ES-I3 (cell line): ENCODE results near the gene NECAB3.

ENCODE experiments used
- H3K36me3 ChIP-seq: 2 replicates; pipeline ENCODE4 v1.6.1; 2013; ENCODE audit warnings: mild to moderate bottlenecking, low read length, control low read depth, moderate library complexity; ENCODE audit not compliant: insufficient read depth
- H3K4me1 ChIP-seq: 2 replicates; pipeline ENCODE4 v1.6.1; 2013; ENCODE audit warnings: mild to moderate bottlenecking, control low read depth, low read length; ENCODE audit not compliant: insufficient read depth
- H3K9ac ChIP-seq: 2 replicates; pipeline ENCODE4 v1.6.1; 2013; ENCODE audit warnings: low read depth, mild to moderate bottlenecking, low read length, moderate library complexity
- H3K9me3 ChIP-seq: 2 replicates; pipeline ENCODE4 v1.6.1; 2013; ENCODE audit warnings: mild to moderate bottlenecking, low read length, moderate library complexity; ENCODE audit not compliant: control insufficient read depth, insufficient read depth

NECAB3 gene, protein sequence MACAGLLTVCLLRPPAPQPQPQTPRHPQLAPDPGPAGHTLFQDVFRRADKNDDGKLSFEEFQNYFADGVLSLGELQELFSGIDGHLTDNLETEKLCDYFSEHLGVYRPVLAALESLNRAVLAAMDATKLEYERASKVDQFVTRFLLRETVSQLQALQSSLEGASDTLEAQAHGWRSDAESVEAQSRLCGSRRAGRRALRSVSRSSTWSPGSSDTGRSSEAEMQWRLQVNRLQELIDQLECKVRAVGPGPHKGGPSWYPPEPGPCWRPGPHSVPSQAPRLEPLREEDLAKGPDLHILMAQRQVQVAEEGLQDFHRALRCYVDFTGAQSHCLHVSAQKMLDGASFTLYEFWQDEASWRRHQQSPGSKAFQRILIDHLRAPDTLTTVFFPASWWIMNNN

DNA sequence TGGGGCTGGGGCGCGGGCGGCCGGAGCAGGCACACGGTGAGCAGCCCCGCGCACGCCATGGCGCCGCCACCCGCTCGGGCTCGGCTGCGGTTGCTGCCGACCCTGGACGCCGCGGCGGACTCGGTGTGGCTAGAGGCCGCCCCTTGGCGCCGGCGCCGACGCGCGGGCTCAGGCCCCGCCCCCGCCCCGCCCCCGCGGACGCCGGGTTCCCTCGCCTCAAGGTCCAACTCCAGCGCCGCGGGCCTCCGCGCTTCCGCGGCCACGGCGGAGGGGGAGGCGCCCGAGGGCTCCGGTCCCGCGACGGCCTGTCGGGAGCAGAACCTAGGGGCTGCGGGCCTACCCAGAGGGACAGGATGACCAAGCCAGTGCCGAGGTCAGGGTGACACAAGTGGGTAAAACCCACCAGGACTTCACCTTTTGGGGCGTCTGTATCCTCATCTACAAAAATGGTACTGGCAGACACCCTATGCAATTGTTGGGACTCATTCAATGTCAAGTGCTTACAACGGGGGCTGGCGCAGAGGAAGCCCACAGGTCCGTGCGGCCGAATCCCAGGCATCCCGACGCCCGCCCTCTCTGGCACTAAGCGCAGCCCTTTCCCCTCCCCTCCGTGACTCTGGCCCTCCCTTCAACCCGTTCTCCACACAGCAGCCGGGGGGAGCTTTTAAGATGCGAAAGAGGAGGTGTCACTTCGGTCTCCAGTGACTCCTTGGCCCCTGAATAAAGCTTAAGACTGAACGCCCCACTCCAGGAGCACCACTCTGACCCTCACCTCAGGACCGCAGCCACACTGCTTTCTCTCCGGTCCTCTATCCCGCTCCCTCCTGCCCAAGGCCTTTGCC lies at the start of gene NECAB3:
Gene NECAB3 (minus strand): TSS at position 135 of the 842 bp plus-strand sequence. CDS start 76 bp downstream, at position 59.
- H3K36me3 ChIP-seq: peaks cover 11% of the 10 kb centered on the region
- H3K9ac ChIP-seq: peak within 1 kb of the TSS; percentile 71
- H3K4me1 ChIP-seq: peaks cover 19% of the 10 kb centered on the region
- H3K9me3 ChIP-seq: no peaks in the 10 kb centered on the region

DNA sequence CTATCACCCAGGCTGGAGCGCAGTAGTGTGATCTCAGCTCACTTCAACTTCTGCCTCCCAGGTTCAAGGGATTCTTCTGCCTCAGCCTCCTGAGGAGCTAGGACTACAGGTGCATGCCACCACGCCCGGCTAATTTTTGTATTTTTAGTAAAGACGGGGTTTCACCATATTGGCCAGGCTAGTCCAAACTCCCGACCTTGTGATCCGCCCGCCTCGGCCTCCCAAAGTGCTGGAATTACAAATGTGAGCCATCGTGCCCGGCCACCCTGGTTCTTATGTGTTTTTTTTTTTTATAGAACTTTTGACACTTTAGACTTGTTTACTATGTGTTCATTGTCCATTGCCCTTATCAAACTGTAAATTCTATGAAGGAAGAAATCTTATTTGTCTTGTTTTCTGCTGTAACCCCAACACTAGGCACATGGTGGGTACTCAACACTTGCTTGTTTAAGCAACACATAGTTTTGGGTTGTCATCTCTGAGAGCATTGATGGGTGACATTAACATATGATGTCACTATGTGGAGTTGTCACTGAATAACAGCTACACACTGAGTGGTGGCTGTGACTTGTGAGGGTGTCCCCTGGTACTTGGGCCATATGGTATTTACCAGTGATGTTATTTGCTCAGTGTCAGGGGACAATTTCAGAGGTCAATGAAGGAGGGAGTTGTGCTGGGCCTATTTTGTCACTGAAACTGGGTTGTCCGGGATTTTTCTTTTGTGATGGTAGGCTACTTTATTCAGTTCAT lies 47.3 kb upstream of the NECAB3 start:
- Histone ChIP-seq H3K9ac (no peak overlapping the region), H3K4me1 (no peaks in the 10 kb centered on the region), H3K36me3 (no peaks in the 10 kb centered on the region), H3K9me3 (no peaks in the 10 kb centered on the region)

- Histone ChIP-seq H3K36me3 (no peaks in the 10 kb centered on the region), H3K4me1 (no peaks in the 10 kb centered on the region), H3K9me3 (no peaks in the 10 kb centered on the region), H3K9ac (peak within 1 kb of the TSS; percentile 32)
Measured at GRCh38 chr20:33719989-33720709, 45.9 kb upstream of the NECAB3 start, which contains the start of gene PXMP4. Gene PXMP4, minus strand, starts transcription at chr20:33720310. Its CDS starts 103 bp downstream, at chr20:33720207.

- no peaks in the 10 kb centered on the region for H3K4me1 ChIP-seq
- no peaks in the 10 kb centered on the region for H3K36me3 ChIP-seq
- peak overlapping the region; percentile 32 for H3K9ac ChIP-seq
- no peaks in the 10 kb centered on the region for H3K9me3 ChIP-seq
Measured at GRCh38 chr20:33719277-33719988, 45.2 kb upstream of the NECAB3 start.

DNA sequence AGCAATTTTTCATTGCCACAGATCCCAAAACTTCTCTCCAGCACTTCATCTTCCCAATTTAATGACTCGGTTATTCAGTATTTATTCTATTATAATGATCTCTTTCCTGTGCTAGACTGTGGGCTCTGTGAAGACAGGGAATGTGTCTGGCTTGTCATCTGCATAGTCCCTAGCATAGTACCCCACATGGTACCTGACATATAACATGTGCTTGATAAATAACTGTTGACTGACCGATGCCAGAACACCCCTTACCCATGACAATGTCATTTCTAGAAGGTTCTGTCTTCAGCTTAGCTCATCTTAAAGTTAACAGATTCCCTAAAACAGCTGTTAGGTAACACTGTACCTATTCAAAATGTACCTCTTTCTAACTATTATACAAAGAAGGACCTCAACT lies 42.3 kb upstream of the NECAB3 start:
- H3K36me3 ChIP-seq: no peaks in the 10 kb centered on the region
- H3K4me1 ChIP-seq: no peaks in the 10 kb centered on the region
- no peaks in the 10 kb centered on the region for H3K9me3 ChIP-seq
- H3K9ac ChIP-seq: no peak overlapping the region; the same call in 1 of the 2 replicates

DNA sequence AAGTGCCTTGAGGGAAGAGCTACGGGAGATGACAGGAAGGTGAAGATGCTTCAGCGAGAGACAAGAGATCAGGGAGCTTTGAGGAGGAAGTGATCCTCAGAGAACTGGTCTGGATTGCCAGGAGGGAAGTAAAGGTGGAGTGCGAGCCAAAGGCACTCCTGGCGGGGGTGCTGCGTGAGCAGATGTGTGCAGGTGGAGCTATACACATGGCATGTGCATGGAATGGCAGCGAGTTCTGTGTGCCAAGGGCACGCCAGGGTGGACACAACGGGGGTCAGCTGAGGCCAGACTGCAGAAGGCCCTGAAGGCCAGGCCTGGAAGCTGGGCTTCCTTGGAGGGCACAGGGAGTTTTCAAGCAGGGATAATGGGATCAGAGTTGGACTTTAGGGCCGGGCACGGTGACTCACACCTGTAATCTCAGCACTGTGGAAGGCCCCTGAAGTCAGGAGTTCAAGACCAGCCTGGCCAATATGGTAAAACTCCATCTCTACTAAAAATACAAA lies 39.7 kb upstream of the NECAB3 start:
- Histone ChIP-seq H3K36me3 (no peaks in the 10 kb centered on the region), H3K4me1 (peaks cover 6% of the 10 kb centered on the region; the same call in 1 of the 2 replicates), H3K9me3 (no peaks in the 10 kb centered on the region), H3K9ac (no peak overlapping the region)

GRCh38 chr20:33711446-33711738 lies 37.2 kb upstream of the NECAB3 start:
- no peaks in the 10 kb centered on the region for H3K36me3 ChIP-seq
- no peak overlapping the region for H3K9ac ChIP-seq
- H3K4me1 ChIP-seq: peaks cover 6% of the 10 kb centered on the region; the same call in 1 of the 2 replicates
- H3K9me3 ChIP-seq: no peaks in the 10 kb centered on the region

DNA sequence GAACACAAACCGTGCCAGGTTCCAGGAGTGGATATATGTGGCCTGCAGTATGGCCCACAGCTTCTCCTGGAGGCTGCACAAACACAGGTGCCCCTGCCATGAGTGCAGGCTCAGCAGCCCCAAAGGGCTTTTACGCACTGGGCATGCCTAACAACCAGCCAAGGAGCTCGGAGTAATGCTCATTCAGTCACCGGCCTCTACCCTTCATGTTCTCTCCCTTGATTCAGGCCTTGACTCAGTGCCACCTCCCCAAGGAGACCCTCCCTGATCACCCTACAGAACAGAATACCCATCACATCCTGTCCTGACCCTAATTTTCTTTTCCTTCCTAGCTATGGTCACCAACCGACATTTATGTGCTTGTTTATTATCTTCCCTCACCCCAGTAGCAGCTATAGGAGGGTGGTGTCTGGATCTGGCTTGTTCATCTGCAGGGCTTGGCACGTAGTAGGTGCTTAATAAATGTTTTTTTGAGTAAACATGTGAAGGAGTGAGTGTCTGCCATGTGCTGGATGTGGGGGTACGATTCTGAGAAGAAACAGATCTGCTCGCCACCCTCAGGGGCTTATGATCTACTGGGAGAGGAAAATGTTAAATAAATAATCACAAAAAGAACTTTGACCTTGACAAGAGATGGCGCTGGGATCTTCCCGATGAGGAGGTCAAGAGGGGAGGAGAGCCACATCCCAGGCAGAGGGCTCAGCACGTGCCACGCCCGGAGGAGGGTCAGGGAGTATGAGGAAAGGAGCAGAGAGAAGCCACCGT lies 36.6 kb upstream of the NECAB3 start:
- H3K9ac ChIP-seq: no peak overlapping the region
- H3K4me1 ChIP-seq: peaks cover 6% of the 10 kb centered on the region; the same call in 1 of the 2 replicates

GRCh38 chr20:33709905-33710541 lies 35.8 kb upstream of the NECAB3 start:
- Histone ChIP-seq H3K36me3 (no peaks in the 10 kb centered on the region), H3K4me1 (peaks cover 6% of the 10 kb centered on the region; the same call in 1 of the 2 replicates), H3K9me3 (no peaks in the 10 kb centered on the region), H3K9ac (peak overlapping the region; percentile 18; the same call in 1 of the 2 replicates)

More for the DNA sequence above, 36.6 kb upstream of the NECAB3 start:
- Histone ChIP-seq H3K9me3 (no peaks in the 10 kb centered on the region), H3K36me3 (no peaks in the 10 kb centered on the region)

DNA sequence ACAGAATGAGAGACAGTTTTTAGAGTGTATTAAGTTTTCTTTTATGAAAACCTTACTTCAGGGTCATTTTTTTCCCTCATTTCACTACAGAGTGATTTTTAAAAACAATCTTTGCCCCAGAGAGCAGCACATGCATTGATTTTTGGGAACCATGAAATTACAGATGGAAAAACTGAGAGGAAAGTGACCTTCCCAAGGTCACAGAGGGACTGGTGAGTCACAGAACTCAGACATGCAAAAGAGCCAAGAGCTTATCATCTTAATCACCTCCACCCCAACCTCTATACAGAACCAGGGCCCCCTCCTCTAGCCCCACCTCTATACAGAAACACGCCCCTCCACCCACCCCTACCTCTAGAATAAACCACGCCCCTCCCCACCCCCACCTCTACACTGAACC lies 35.2 kb upstream of the NECAB3 start:
- no peak overlapping the region for H3K9ac ChIP-seq
- no peaks in the 10 kb centered on the region for H3K9me3 ChIP-seq
- H3K36me3 ChIP-seq: no peaks in the 10 kb centered on the region
- H3K4me1 ChIP-seq: peaks cover 6% of the 10 kb centered on the region; the same call in 1 of the 2 replicates

DNA sequence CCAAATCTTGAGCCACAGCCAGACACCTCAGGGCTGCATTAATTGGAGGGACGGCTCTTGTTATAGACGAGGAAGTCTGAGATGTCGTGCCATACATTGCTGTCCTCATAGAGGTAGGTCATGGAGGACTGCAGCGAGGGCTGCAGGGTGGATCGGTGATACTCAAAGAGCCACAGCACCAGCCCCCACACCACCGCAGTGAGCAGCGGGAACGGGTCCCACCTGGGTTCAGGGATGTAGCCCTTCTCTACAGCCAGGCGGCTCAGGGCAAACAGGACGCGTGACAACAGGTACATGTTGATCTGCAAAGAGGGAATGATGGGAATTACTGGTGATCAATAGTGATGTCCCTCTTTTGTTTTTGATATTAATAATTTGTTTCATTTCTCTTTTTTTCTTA lies 33.4 kb upstream of the NECAB3 start:
- Histone ChIP-seq H3K9me3 (no peaks in the 10 kb centered on the region), H3K4me1 (peaks cover 6% of the 10 kb centered on the region; the same call in 1 of the 2 replicates), H3K9ac (no peak overlapping the region), H3K36me3 (no peaks in the 10 kb centered on the region)

GRCh38 chr20:33704197-33704924 lies 30.1 kb upstream of the NECAB3 start:
- no peaks in the 10 kb centered on the region for H3K36me3 ChIP-seq
- no peaks in the 10 kb centered on the region for H3K4me1 ChIP-seq
- peaks cover 4% of the 10 kb centered on the region; the same call in 1 of the 2 replicates for H3K9me3 ChIP-seq
- H3K9ac ChIP-seq: no peak overlapping the region
